Measurements from ENCODE around the gene MTFR1L. TPM values are rescaled to one million over a fixed set of nuclear protein-coding genes. Genes with fewer than 3 reads are reported as not detected.

MTFR1L gene
- total RNA-seq, 1 donor from 2014 or later: 44.6 TPM

DNA sequence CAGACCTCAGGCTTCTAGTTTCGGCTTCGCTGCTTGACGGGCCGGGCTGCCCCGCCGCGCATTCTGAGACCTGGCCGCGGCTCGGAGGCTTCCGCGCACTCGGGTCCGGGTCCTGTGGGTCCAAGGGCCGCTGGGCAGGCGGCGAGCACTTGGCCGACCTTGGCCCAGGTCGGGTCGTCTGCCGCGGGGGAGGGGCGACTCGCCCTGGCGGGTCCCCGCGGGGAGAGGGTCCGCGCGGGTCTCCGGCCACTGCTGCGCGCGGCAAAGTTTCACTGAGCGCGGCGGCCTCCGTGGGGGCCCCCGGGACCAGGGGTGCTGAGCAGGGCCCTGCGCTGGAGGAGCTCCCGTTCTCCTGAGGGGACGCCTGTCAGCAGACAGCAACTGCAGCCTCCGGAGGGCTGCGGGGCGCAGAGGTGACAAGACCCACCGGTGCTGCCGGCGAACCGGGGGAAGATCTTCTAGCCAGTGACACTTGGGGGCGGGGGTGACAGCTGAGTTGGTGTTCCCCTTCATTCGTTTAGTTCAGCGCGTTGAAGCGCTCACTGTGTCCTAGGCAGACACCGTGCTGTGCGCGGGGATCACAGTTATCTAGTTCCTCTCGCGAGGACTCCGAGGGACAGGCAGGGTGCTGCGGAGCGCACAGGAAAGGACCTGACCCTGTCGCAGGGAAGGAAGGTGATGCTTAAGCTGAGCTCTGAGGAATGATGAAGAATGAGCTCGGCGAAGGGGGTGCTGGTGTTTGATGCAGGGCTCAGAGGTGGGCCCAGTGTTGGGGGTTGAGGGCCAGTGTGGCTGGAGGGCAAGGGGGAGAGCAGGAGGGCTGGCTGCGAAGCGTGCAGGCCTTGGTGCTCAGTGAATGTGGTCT is 725 bp downstream of the MTFR1L start:
- no peak for TF ChIP-seq EZH2 (IDR thresholded peaks at IDR 0.05; ENCODE audit: insufficient read depth, low read length)
- TF ChIP-seq, protein P1, sequence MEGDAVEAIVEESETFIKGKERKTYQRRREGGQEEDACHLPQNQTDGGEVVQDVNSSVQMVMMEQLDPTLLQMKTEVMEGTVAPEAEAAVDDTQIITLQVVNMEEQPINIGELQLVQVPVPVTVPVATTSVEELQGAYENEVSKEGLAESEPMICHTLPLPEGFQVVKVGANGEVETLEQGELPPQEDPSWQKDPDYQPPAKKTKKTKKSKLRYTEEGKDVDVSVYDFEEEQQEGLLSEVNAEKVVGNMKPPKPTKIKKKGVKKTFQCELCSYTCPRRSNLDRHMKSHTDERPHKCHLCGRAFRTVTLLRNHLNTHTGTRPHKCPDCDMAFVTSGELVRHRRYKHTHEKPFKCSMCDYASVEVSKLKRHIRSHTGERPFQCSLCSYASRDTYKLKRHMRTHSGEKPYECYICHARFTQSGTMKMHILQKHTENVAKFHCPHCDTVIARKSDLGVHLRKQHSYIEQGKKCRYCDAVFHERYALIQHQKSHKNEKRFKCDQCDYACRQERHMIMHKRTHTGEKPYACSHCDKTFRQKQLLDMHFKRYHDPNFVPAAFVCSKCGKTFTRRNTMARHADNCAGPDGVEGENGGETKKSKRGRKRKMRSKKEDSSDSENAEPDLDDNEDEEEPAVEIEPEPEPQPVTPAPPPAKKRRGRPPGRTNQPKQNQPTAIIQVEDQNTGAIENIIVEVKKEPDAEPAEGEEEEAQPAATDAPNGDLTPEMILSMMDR (IDR thresholded peaks at IDR 0.05; ENCODE audit: insufficient read depth, low read depth, low read length): no peak
- H3K4me3 Mint-ChIP-seq (ENCODE audit: unreplicated experiment): peak overlapping the region; percentile 99
- peaks cover 3% of the 10 kb centered on the region for H3K36me3 Mint-ChIP-seq (ENCODE audit: low read depth, unreplicated experiment)
- H2AFZ ChIP-seq (ENCODE audit: low read depth, low read length): peak overlapping the region; percentile 95
- peaks cover under 1% of the 10 kb centered on the region for H3K36me3 ChIP-seq (ENCODE audit: insufficient read depth, low read length)
- peak overlapping the region; percentile 90 for H3K4me2 ChIP-seq (ENCODE audit: low read length)
- H3K4me1 Mint-ChIP-seq (ENCODE audit: low read depth, unreplicated experiment): peaks cover 24% of the 10 kb centered on the region
- no peaks in the 10 kb centered on the region for H3K27me3 ChIP-seq (ENCODE audit: insufficient read depth, low read length)
- H3K9ac ChIP-seq (ENCODE audit: low read length): peak overlapping the region; percentile 94
- H3K27ac ChIP-seq (ENCODE audit: low read depth, low read length): peak overlapping the region; percentile 89
- peaks cover 22% of the 10 kb centered on the region for H3K4me1 ChIP-seq (ENCODE audit: insufficient read depth, low read length)
- H3K4me3 ChIP-seq (ENCODE audit: insufficient read depth, low read depth, low read length): peak overlapping the region; percentile 80
- no peaks in the 10 kb centered on the region for H3K27me3 Mint-ChIP-seq (ENCODE audit: low read depth, unreplicated experiment)
- peaks cover 36% of the 10 kb centered on the region for H4K20me1 ChIP-seq (ENCODE audit: insufficient read depth, low read length)
- peaks cover 52% of the 10 kb centered on the region for H3K79me2 ChIP-seq (ENCODE audit: insufficient read depth, low read length)
- no peaks in the 10 kb centered on the region for H3K9me3 Mint-ChIP-seq (ENCODE audit: unreplicated experiment)
- FAIRE-seq (no peak), DNase-seq (ENCODE audit: low read depth) (peak; percentile 48)
- H3K27ac Mint-ChIP-seq (ENCODE audit: unreplicated experiment): peak overlapping the region; percentile 94
- H3K9me3 ChIP-seq (ENCODE audit: insufficient read depth, low read depth, low read length): no peaks in the 10 kb centered on the region

DNA sequence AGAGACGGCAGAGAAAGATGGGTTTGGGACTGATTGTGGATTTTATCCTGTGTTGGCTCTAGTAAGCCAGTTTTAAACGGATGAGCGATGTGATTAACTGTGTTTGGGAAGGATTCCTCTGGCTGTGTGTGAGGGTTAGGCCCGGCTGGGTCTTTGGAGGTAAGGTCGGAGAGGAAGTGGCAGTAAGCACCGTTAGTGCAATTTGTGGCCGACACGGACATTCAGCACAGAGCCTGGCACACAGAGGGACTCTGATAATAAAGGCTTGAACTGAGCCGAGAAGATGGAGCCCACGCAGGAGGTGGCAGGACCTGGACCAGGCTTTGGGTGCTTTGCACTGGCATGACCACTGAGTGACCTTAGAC is 1.3 kb downstream of the MTFR1L start:
- Mint-ChIP-seq H3K4me3 (ENCODE audit: unreplicated experiment) (peak overlapping the region; percentile 93), H3K9me3 (ENCODE audit: unreplicated experiment) (no peaks in the 10 kb centered on the region), H3K4me1 (ENCODE audit: low read depth, unreplicated experiment) (peaks cover 24% of the 10 kb centered on the region), H3K27me3 (ENCODE audit: low read depth, unreplicated experiment) (no peaks in the 10 kb centered on the region), H3K27ac (ENCODE audit: unreplicated experiment) (peak overlapping the region; percentile 94), H3K36me3 (ENCODE audit: low read depth, unreplicated experiment) (peaks cover 3% of the 10 kb centered on the region)
- Histone ChIP-seq H4K20me1 (ENCODE audit: insufficient read depth, low read length) (peaks cover 42% of the 10 kb centered on the region), H3K79me2 (ENCODE audit: insufficient read depth, low read length) (peaks cover 52% of the 10 kb centered on the region), H3K27me3 (ENCODE audit: insufficient read depth, low read length) (no peaks in the 10 kb centered on the region), H3K9ac (ENCODE audit: low read length) (peak overlapping the region; percentile 94), H3K27ac (ENCODE audit: low read depth, low read length) (peak overlapping the region; percentile 89), H3K4me1 (ENCODE audit: insufficient read depth, low read length) (peaks cover 22% of the 10 kb centered on the region), H3K4me3 (ENCODE audit: insufficient read depth, low read depth, low read length) (peak overlapping the region; percentile 80), H2AFZ (ENCODE audit: low read depth, low read length) (peak overlapping the region; percentile 62), H3K36me3 (ENCODE audit: insufficient read depth, low read length) (peaks cover 3% of the 10 kb centered on the region), H3K9me3 (ENCODE audit: insufficient read depth, low read depth, low read length) (no peaks in the 10 kb centered on the region), H3K4me2 (ENCODE audit: low read length) (peak overlapping the region; percentile 90)
- no peak for DNase-seq (ENCODE audit: low read depth)
- FAIRE-seq: no peak
- TF ChIP-seq EZH2 (IDR thresholded peaks at IDR 0.05; ENCODE audit: insufficient read depth, low read length): no peak
- TF ChIP-seq, protein P1 (IDR thresholded peaks at IDR 0.05; ENCODE audit: insufficient read depth, low read depth, low read length): no peak

DNA sequence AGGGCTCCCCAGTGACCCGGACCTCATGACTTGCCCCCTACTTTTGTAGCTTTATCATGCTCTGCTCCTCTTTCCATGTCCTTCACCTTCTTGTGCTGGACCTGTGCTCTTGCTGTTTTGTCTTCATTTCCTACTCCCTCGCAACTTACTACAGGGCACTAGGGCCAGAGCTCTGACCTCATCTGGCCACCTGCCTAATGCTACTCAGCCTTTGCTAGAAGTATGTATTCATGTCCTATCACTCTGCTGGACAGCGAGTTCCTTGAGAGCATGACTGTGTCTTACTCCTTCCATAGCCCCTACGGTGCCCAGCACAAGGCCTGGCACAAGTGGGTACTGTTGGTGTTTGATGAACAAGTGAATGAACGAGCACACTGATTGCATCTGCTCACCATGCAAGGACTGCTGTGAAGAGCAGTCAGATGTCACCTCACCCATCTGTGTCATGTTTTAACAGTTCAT is 1.9 kb downstream of the MTFR1L start:
- FAIRE-seq (no peak), DNase-seq (ENCODE audit: low read depth) (peak; percentile 28)
- Histone ChIP-seq H3K4me3 (ENCODE audit: insufficient read depth, low read depth, low read length) (no peak overlapping the region), H3K27me3 (ENCODE audit: insufficient read depth, low read length) (no peaks in the 10 kb centered on the region), H3K4me1 (ENCODE audit: insufficient read depth, low read length) (peaks cover 22% of the 10 kb centered on the region), H2AFZ (ENCODE audit: low read depth, low read length) (no peak overlapping the region), H3K9ac (ENCODE audit: low read length) (peak overlapping the region; percentile 94), H4K20me1 (ENCODE audit: insufficient read depth, low read length) (peaks cover 45% of the 10 kb centered on the region), H3K79me2 (ENCODE audit: insufficient read depth, low read length) (peaks cover 52% of the 10 kb centered on the region), H3K36me3 (ENCODE audit: insufficient read depth, low read length) (peaks cover 6% of the 10 kb centered on the region), H3K4me2 (ENCODE audit: low read length) (peak overlapping the region; percentile 90), H3K27ac (ENCODE audit: low read depth, low read length) (no peak overlapping the region), H3K9me3 (ENCODE audit: insufficient read depth, low read depth, low read length) (no peaks in the 10 kb centered on the region)
- Mint-ChIP-seq H3K4me3 (ENCODE audit: unreplicated experiment) (peak overlapping the region; percentile 93), H3K27me3 (ENCODE audit: low read depth, unreplicated experiment) (no peaks in the 10 kb centered on the region), H3K27ac (ENCODE audit: unreplicated experiment) (peak overlapping the region; percentile 42), H3K4me1 (ENCODE audit: low read depth, unreplicated experiment) (peaks cover 24% of the 10 kb centered on the region), H3K36me3 (ENCODE audit: low read depth, unreplicated experiment) (peaks cover 4% of the 10 kb centered on the region), H3K9me3 (ENCODE audit: unreplicated experiment) (no peaks in the 10 kb centered on the region)
- TF ChIP-seq, protein P1 (IDR thresholded peaks at IDR 0.05; ENCODE audit: insufficient read depth, low read depth, low read length): no peak
- no peak for TF ChIP-seq EZH2 (IDR thresholded peaks at IDR 0.05; ENCODE audit: insufficient read depth, low read length)
